ENCODE data around the gene DUSP28. TPM values are rescaled to one million over a fixed set of nuclear protein-coding genes. Genes with fewer than 3 reads are reported as not detected.
A peak's percentile ranks its signal among the peaks of the same experiment; 100 is the strongest.

DUSP28 gene
- total and polyA plus RNA-seq, 2 of the 13 experiments (the other 11 are each of a cell fraction or from before 2014, with no cell fraction given) = 5.2 to 8.6 TPM

GRCh38 chr2:240579771-240580614 is 19.8 kb downstream of the DUSP28 start (continued):
- TF ChIP-seq ZBTB38 (CRISPR knock-in tag; IDR thresholded peaks at IDR 0.05) = no peak
- TF ChIP-seq ZNF337 (CRISPR knock-in tag; IDR thresholded peaks at IDR 0.05; ENCODE audit: borderline replicate concordance, low read depth) = no peak
- no peak; the same call in none of the 2 replicates for TF ChIP-seq PHF8 (CRISPR knock-in tag; IDR thresholded peaks at IDR 0.05)
- 0 out of 2 replicates have a peak, but pooled peaks have one; percentile 60 for TF ChIP-seq STAT6 (CRISPR knock-in tag; IDR thresholded peaks at IDR 0.05; ENCODE audit: borderline replicate concordance)
- TF ChIP-seq KDM1A (CRISPR knock-in tag; IDR thresholded peaks at IDR 0.05) = peak; percentile 49; the same call in 1 of the 2 replicates
- TF ChIP-seq MXD4 (CRISPR knock-in tag; IDR thresholded peaks at IDR 0.05) = peak; percentile 91
- no peak for TF ChIP-seq POLR2AphosphoS5 (IDR thresholded peaks at IDR 0.05; ENCODE audit: low read depth, low read length)
- peak; percentile 71 for TF ChIP-seq LCORL (IDR thresholded peaks at IDR 0.05)
- TF ChIP-seq LCORL (CRISPR knock-in tag; IDR thresholded peaks at IDR 0.05) = peak; percentile 98
- peak; percentile 65; the same call in 1 of the 2 replicates for TF ChIP-seq AHR (CRISPR knock-in tag; IDR thresholded peaks at IDR 0.05)
- TF ChIP-seq USF2 (IDR thresholded peaks at IDR 0.05; ENCODE audit: low read depth, low read length) = peak; percentile 40; the same call in 1 of the 2 replicates
- 0 out of 2 replicates have a peak, but pooled peaks have one; percentile 35 for TF ChIP-seq USF2 (CRISPR knock-in tag; IDR thresholded peaks at IDR 0.05; ENCODE audit: borderline replicate concordance)
- TF ChIP-seq ZFP36L1 (CRISPR knock-in tag; IDR thresholded peaks at IDR 0.05) = peak; percentile 91; the same call in 1 of the 2 replicates
- no peak for TF ChIP-seq ZNF234 (CRISPR knock-in tag; conservative IDR thresholded peaks at IDR 0.05)
- TF ChIP-seq MAX (IDR thresholded peaks at IDR 0.05) = peak; percentile 99
- TF ChIP-seq ZNF331 (CRISPR knock-in tag; IDR thresholded peaks at IDR 0.05) = peak; percentile 10
- no peak for TF ChIP-seq ZNF570 (CRISPR knock-in tag; IDR thresholded peaks at IDR 0.05; ENCODE audit: borderline replicate concordance)
- no peak for TF ChIP-seq POLR2AphosphoS2 (IDR thresholded peaks at IDR 0.05; ENCODE audit: low read depth, low read length)
- no peak for TF ChIP-seq REST (IDR thresholded peaks at IDR 0.05; ENCODE audit: borderline replicate concordance in 1 of 2, low read depth in 1 of 2, low read length in 2 of 2)
- TF ChIP-seq ZNF24 (IDR thresholded peaks at IDR 0.05) = peak; percentile 65; the same call in 1 of the 2 replicates
- TF ChIP-seq ZNF564 (CRISPR knock-in tag; IDR thresholded peaks at IDR 0.05) = no peak
- no peak for TF ChIP-seq ZKSCAN5 (CRISPR knock-in tag; IDR thresholded peaks at IDR 0.05)
